Stimulated activated CD8-positive, alpha-beta memory T cell treated with anti-CD3 and anti-CD28 coated beads, Interleukin-7, amount 100 ng/mL, for 48 hours (primary cell): ENCODE results near the gene CRTC1.
"Not testable (repeated sequence)": the region's sequence is repeated elsewhere in the genome, so short reads cannot be mapped to it uniquely, and the experiment has no call there.

Source experiments
- DNase-seq, 2 donors: peaks; one replicate each; pipeline ENCODE4 v3.0.0-alpha.2; 2020; ENCODE audit warnings: low read depth in 1 of 2; ENCODE audit errors: extremely low read depth in 1 of 2

The CRTC1 gene

GRCh38 chr19:18723871-18724377 lies 40.4 kb downstream of the CRTC1 start:
- no peak for DNase-seq

- no peak for DNase-seq
Observed at GRCh38 chr19:18725841-18726770, 42.6 kb downstream of the CRTC1 start.

DNA sequence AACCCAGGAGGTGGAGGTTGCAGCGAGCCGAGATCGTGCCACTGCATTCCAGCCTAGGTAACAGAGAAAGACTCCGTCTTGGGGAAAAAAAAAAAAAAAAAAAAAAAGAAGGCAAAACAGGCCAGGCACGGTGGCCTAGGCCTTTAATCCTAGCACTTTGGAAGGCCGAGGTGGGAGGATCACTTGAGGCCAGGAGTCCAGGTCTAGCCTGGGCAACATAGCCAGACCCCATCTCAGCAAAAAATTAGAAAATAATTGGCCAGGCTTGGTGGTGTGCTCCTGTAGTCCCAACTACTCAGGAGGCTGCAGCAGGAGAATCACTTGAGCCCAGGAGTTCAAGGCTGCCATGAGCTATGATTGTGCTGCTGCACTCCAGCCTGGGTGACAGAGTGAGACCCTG lies 43.4 kb downstream of the CRTC1 start:
- no peak for DNase-seq

- DNase-seq: not testable (repeated sequence)
Observed at GRCh38 chr19:18727602-18728001, 44.1 kb downstream of the CRTC1 start.

DNA sequence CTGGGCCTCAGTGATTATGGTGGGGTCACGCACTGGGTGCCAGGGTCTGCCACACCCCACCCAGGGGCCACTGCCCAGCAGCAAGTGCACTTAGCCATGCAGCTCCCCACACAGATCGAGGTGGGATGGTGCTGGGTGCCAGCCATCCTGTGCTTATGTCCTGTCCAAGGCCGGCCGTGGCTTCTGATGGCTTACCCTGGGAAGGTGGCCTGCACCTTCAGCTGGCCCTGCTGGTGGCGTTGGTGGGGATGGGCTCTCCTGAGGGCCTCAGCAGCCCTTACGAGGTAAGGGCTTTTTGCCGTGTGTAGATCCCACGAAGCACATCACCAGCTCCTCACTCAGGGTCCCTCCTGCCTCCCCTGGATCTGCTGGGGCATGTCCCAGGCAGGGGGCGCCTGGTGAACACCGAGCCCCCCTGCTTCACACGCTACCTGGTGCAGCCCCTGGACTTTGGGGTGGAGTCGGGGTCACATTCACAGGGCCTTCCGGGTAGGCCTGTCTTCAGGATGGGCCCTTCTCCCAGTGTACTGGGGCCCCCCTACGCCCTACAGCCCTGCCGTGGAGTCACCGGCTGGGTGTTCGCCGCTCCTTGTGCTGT lies 46.6 kb downstream of the CRTC1 start:
- DNase-seq: no peak

GRCh38 chr19:18730885-18731513 lies 47.5 kb downstream of the CRTC1 start:
- no peak for DNase-seq

GRCh38 chr19:18731562-18732008 lies 48.1 kb downstream of the CRTC1 start:
- DNase-seq: no peak

DNA sequence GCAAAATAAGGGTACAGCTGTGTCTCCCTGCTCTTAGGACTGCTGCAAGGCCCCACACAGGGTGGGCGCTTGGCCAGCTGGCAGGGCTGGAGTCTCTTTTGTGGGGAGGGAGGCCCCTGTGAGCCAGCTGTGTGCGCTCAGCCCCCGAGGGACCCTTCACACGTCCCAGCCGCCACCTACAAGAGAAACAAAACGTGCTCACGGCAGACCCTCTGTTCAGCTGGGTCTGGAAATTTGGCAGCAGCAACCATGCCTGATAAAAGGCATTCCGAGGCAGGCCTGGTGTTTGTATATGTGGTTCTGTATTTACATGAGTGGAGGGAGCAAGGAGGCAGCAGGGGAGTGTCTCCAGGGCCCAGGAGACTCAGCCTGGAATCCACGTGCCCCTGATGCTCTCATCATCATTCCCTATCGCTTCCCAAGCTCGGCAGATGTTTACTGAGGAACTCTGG lies 49.7 kb downstream of the CRTC1 start:
- no peak for DNase-seq

- not testable (repeated sequence) for DNase-seq
Observed at GRCh38 chr19:18733762-18734332, 50.4 kb downstream of the CRTC1 start.

DNA sequence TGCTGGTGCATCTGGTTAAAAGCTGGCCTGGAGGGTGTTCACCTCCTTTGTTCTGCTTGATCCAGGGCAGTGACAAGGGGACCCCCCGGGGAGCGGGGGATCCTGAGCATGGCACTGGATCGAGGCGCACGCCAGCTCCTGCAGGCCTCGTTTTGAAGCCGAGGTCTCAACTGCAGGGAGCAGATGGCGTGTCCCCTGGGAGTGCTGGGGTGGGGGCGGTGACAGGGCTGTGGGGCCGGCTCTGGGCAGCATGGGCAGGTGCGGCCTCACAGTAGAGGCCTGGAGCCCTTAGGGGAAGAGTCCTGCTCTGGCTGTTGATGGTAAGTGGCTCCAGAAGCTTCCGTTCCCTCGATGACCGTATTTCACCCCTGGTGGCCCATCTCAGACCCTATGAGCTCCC lies 51.8 kb downstream of the CRTC1 start:
- no peak for DNase-seq

- no peak for DNase-seq
Observed at GRCh38 chr19:18735752-18736151, 52.3 kb downstream of the CRTC1 start.

DNA sequence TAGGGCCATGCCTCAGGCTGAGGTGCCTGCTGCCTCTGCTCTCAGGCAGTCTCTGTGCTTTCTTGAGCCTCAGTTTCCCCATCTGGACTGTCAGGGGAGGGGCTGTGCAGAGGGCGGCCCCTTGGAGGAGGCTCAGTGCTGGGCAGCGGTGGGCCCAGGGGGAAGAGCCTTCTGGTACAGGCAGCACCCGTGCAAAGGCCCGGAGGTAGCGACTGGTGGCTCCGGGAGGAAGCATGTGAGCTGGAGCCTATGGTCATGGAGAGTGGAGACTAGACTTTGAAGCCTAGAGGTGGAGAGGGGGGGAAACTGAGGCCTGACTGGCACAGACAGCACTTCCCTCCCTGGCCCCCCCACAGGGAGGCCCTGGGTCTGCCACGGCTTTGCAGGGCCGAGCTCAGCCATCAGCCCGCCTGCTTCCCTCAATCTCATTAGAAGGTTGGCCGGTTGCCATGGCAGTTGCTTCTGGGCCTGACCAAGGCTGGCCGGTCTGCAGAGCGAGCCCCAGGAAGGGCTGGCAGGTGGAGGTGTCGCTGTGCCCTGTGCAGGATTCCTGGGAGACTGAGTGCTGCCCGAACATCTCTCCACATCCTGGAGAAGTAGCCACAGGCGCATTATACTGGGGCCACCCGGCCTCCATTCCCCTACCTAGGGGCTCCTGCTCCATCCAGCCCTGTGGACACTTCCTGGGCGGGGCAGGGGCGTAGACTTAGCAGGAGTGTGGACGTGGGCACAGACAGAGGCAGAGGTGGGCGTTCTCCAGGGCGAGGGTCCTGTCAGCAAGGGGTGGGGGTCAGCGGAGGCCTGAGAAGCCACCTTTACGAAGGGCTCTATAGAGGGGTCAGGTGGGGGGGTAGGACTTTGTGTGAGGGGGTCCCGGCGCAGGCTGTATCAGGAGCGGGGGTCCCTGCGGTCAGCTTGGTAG lies 53.2 kb downstream of the CRTC1 start:
- DNase-seq: no peak

DNA sequence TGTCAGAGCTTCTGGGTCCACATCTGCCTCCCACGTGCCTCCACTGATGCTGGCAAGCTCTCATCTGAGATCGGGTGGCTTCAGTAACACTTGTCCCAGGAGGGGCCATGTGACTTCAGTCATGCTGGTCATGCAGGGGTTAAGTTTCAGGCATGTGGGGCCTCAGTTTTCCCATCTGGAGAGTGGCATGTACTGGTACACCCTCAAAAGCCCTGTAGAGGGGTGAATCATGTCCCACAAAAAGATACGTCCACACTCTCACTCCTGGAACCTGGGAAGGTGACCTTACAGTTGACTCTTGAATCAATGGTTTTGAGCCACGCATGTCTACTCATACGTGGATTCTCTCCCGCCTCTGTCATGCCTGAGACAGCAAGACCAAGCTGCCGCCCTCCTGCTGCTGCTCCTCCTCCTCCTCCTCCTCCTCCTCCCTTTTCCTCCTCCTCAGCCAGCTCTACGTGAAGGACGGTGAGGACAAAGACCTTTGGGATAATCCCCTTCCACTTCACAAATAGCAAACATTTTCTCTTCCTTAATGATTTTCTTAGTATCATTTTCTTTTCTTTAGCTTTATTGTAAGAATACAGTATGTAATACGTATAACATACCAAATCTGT lies 54.0 kb downstream of the CRTC1 start:
- DNase-seq: no peak

DNA sequence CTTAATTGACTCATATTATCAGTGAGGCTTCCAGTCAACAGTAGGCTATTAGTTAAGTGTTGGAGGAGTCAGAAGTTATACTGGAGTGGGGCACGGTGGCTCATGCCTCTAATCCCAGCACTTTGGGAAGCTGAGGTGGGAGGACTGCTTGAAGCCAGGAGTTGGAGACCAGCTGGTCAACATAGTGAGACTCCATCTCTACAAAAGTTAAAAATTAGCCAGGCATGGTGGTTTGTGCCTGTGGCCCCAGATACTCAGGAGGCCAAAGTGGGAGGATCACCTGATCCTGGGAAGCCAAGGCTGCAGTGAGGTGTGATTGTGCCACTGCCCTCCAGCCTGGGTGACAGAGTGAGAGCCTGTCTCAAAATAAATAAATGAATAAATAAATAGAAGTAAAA lies 54.5 kb downstream of the CRTC1 start:
- DNase-seq: no peak

DNA sequence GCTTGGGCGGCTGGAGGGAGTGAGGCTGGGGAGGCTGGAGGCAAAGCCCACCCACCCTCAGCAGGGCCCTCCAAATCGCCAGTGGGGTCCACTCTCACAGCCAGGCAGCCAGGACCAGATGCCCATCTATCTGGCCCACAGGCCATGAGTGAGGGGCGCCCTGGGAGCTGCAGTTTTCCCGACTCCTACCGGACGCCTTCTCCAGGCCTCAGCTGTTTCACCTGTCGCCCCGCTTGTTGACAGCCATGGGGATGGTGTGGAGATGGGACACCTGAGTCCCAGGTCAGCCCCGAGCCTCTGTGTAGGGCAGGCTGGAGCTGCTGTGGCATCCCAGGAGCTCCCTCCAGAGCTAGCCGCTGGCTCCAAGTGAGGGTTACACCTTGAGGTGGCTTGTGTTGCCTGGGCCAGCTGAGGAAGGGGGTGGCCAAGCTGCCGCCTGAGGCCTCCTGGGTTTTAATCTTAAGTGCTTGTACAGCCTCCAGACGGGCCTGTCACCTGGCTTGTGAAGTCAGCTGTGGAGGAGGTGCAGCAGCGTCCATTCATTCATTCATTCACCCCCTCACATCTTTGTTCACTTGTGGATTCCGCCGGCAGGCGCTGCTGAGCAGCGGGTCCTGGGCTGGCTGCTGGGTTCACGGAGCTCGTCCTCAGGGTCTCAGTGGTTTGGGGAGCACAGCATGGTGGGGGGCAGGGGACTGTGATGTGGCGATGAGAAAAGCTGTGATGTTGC lies 55.6 kb downstream of the CRTC1 start:
- no peak for DNase-seq

DNA sequence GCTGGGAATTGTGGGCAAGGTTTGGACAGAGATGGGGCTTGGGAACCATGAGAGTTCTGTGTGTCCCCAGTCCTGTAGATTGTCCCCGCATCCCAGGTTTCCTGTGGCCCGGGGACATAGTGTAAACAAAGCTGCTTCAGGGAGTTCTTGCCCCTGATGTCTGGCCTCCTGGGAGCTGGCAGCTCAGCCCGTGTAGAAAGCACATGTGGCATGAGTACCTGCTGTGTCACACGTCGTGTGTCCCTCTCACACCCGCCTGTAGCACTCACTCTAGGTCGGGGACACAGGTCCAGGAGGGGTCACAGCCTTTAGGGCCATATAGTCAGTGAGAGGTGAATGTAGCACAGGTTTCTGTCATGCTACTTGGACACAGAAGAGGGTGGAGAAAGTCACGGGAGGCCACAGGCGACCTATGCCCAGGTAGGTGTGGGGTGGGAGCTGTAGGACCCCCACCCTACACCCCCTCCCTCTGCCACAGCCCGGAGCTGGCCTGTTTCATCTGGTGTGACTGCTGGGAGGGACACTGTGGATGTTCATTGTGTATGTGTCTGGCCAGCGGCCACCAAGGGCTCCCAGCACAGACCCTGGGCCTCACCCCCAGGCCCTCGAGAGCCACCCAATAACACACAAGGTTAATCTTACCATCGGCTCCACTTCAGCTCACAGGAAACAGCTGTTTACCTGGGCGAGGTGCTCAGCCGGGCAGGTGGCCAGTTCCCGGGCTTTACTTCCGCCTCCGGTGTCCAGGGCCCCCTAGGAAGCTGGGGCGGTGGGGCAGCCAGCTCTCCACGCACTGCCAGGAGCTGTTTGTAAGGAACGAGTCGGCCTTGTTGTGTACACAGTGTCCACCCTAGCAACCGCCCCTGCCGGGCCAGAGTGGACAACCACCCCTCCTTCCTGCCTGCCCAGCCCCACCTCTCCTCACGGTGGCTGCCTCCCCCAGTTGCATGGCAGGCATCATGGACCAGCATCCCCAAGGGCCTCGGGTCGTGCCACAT lies 57.9 kb downstream of the CRTC1 start:
- no peak for DNase-seq

GRCh38 chr19:18742324-18742723 lies 58.8 kb downstream of the CRTC1 start:
- no peak for DNase-seq
